HG03342 (cell line): ENCODE results near the gene LENG9.
"Not testable (repeated sequence)": the region's sequence is repeated elsewhere in the genome, so short reads cannot be mapped to it uniquely, and the experiment has no call there.

Experiments
- ATAC-seq: cut with Tn5 transposase; IDR thresholded peaks from one replicate; pipeline ENCODE4 v1.9.1; 2021; ENCODE audit warnings: mild to moderate bottlenecking, moderate library complexity; ENCODE audit not compliant: unreplicated experiment

Gene LENG9

DNA sequence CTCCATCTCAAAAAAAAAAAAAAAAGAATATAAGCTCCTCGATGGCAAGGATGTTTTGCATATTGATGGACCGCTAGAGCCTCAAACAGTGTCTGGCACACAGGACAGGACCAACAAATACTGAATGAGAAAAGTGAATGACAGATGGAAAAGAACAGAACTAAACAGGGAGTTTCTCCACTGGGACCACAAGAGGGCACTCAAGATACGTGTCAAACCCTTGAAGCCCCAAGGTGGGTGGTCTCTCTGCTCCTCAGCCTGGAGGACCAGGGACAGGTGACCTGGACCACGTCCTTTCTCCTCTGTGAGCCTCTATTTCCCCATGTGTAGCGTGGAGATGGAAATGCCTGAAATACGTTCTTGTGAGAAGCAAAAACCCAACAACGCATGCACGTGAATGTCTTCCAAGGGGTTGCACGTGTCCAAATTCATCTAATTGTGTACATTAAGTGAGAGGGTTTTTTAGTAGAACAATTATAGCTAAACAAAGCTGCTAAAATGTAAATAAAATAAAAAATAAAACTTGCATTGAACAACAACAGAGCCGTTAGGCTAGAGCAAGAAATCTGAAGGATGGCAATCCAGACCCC is 15.2 kb upstream of the LENG9 start:
- no peak for ATAC-seq

DNA sequence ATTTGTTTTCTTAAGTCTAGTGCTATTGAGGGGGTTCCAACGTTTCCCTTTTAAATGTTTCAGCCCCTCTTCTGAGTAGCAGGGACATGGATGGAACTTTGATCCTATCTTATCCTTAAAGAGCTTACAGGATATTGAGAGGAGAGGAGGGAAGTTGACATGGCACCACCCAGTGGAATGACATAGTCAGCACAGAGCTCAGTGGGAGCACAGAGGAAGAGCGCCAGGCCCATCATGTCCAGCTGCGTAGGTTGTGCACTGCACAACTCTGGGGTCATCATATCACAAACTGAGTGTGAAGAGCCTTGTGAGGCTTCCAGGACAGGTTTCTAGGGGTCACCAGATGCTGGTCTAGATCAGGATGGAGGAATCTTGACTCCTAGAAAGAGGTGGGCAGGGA is 14.1 kb upstream of the LENG9 start:
- no peak for ATAC-seq

DNA sequence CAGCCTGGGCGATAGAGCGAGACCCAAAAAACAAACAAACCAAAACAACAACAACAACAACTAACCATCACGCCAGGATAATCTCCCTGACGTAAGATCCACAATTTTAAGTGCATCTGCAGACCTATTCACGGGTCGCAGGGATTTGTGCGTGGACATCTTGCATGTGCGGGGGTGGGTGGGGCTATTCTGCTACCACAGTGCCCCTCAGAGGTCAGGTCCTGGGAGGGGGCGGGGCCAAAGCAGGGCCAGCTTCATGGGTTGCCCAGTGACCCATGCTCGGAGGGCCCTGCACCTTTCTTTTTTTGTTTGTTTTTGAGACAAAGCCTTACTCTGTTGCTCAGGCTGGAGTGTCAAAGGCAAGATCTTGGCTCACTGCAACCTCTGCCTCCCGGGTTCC is 12.1 kb upstream of the LENG9 start:
- ATAC-seq: no peak

DNA sequence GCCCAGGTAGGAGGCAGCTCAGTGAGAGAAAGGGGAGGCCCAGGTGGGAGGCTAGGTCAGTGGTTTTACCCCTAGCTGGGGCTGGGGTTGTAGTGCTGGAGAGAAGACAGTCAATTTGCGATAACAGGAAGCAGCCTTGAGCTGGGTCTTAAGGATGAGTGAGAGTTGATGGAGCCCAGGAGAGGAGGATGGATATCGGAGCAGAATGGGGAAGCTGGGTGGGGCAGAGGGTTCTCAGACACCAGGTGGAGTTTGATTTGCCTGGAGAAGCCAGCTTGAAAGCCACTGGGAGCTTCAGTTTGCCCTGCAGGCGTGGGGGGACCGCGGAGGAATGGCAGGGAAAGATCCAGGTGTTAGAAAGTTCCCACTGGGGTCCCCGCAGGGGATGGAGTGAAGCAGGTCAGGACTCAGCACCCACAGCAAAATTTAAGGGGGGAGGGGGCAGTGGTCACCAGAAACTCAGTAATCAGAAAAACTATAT is 10.4 kb upstream of the LENG9 start:
- ATAC-seq: no peak

DNA sequence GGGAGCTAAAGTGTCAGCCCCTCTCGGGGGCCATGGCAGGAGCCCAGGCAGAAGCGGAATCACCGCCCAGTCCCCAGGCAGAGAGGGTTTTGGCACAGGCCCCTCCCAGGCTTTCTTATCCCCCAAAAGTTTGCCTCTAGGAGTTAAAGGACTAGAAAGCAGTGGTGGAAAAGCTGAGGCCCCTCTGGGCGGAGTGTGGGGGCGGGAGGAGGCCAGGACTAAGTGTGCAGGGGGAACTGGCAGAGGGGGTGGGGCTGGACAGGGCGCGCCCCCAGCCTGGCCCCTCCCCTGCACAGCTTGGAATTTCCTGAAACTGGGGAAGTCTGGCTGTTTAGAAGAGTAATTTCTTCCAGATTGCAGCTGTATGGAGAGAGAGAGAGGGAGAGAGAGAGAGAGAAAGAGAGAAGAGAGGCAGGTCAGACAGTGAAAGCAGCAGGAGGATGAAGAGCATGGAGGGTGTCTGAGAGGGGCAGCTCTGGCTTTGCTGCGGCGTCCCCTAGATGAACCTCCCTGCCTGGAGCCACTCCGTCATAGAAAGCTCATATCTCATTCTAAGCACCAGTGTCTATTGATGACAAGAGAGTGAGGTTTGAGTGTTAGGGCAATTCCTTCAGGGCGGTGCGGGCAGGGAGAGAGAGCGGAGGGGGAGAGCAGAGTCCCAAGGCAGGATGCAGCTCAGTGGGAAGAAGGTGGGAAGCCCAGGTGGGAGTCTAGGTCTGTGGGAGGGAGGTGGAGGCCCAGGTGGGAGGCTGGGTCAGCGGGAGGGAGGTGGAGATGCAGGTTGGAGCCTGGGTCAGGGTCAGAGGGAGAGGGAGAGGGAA is 9.7 kb upstream of the LENG9 start, which contains the start of gene CDC42EP5:
Gene CDC42EP5, minus strand, starts transcription at position 226 of the 821 bp plus-strand sequence. CDS start 7,749 bp downstream, outside the sequence.
- no peak for ATAC-seq

DNA sequence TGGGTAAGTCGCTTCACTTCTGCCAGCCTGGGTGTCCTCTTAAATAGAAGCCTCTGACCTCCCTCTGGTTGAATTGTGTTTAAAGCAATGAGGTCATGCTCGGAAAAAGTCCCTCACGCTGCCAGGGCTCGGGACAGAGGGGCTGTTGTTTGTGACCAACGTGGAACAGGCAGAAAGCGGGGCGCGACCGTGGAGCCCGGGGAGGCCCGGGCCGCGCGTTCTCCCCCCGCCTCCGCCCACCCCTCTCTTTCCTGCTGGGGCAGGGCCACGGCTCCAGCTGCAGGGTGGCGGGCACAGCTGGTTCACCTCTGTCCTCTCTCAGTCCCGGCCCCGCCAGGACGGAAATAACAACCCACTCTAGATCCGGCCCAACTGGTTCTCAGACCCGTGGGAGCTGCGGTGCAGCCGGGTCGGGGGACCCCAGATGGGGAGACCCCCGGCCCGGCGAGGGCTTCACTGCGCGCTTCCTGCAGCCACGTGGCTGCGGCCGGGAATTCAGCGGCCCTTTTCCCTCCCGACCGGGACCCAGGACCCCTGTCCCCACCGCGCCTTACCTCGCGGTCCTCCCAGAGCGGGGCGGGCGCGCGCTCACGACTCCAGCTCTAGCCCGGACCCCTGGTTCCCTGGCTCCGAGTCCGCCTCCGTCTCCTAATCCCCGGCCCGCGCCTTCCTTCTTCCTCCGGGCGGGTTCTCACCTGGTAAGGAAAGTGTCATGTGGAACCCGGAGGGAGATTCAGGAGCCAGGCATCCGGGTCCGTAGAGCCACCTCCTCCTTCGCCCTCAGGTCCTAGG is 7.6 kb upstream of the LENG9 start:
- ATAC-seq: no peak

DNA sequence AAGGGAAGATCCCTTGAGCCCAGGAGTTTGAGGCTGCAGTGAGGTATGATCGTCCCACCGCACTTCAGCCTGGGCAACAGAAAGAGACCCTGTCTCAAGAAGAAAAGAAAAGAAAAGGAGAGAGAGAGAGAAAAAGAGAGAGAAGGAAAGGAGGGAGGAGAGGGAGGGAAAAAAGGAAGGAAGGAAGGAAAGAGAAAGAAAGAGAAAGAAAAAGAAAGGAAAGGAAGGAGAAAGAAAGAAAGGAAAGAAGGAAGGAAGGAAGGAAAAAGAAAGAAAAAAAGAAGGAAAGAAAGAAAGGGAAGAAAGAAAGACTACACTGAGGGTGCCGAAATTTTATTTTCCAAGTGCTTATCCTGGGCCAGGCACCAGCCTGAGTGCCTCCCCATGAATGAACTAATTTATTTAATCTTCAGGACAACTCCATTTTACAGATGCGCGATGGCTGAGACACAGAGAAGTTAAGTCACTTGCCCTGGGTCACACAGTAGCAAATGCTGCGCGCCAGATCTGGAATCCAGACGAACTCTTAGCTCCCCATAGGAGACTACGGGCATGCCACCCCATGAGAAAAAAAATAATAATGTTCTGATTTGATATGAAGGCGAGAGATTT is 6.8 kb upstream of the LENG9 start:
- no peak for ATAC-seq

DNA sequence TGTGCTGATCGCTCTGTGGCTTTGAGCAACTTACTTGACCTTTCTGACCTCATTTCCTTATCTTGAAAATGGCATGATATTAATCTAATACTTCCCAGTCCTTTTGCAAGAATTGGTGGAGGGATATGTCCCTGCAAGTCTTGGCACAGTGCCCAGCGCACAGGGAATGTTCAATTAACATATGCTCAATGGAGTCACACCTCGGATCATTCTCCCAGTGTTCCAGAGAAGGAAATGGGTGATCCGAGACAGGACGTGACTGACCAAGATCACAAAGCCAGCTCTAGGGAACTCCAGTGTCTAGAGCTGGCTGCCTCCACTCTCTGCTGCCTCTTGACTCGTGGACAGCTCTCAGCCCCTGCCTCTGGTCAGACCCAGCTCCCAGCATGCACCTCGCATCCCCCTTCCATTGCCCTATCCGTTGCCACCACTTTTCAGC is 5.9 kb upstream of the LENG9 start:
- ATAC-seq: no peak

DNA sequence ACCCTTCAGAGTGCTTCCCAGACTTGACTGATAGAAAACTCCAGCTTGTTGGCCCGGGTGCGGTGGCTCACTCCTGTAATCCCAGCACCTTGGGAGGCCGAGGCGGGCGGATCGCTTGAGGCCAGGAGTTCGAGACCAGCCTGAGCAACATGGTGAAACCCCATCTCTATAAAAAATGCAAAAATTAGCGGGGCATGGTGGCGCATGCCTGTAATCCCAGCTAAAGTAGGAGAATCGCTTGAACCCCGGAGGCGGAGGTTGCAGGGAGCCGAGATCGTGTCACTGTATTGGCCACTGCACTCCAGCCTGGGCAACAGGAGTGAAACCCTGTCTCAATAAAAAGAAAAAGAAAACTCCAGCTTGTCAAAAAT is 2.5 kb upstream of the LENG9 start:
- not testable (repeated sequence) for ATAC-seq

DNA sequence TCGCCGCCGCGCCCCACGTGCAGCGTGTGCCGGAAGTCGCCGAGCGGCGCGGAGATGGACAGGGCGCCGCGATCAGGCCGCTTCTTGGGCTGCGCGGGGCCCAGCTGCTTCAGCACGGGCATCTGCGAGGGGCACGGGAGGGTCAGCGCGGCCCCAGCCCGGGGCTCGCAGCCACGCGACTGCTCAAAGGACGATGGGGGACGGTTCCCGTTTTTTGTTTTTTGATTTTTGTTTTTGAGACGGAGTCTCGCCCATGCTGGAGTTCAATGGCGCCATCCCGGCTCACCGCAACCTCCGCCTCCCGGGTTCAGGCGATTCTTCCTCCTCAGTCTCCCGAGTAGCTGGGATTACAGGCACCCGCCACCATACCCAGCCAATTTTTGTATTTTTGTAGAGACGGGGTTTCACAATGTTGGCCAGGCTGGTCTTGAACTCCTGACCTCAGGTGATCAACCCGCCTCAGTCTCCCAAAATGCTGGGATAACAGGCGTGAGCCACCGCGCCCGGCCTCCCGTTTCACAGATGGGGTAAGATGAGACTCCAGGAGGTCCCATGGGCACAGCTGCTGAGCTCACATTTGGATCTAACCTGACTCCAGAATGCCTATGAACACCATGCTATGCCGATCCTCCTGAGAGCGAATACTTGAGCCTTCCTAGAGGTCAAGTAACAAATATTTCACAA is 2.0 kb upstream of the LENG9 start:
- no peak for ATAC-seq

DNA sequence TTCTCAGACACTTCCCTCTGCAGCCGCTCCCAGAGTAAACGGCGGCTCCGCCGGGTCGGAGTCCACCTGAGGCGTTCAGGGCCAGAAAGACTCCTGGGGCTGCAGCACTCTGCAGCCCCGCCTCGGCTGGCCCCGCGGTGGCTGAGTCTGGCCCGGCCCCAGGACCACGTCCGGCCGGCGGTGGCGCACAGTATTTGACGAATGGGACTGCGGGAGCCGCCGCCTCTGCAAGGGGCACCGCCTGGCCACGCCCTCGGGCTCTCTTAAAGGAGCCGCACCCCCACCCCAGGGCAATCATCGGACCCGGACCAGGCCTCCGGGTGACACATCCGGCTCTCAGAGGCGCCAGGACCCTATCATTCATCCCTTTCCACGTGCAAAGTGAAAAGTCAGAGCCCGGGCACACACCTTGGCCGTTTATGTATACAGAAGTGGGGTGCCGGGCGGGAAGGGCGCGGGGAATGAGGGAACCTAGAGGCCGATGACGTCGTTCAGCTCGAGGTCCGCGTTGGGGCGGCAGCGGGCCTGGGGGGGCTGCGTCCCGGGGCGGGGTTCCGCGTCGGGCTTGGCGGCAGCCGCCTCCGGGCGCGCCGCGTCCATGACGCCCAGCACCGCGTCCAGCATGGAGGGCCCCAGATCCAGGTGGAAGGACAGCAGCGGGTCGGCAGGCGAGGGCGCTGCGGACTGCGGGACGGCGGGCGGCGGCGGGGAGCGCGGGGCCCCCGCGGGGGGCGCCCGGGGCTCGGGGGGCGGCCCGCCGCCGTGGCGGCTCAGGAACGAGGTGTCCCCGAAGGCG is 1.2 kb upstream of the LENG9 start:
- peak; percentile 39 for ATAC-seq

DNA sequence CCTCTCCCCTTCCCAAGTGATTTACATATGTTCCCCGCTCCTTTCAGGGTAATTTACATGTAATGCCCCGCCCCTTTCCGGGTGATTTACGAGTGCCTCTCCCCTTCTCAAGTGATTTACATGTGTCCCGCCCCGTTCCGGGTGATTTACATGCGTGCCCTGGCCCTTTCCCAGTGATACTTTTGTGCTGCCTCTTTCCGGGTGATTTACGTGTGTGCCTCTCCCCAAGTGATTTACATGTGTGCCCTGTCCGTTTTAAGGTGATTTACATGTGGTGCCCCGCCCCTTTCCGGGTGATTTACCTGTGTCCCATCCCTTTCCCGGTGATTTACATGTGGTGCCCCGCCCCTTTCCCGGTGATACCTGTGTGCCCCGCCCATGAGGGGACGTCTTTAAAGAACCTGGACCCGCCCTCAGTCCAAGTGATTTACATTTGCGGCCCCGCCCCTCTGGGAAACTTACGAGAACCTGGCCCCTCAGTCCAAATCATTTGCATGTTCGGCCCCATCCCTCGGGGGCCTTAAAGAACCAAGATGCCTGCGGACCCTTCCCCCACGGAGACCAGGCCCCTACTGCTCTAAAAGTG is 559 bp upstream of the LENG9 start:
- peak; percentile 43 for ATAC-seq

DNA sequence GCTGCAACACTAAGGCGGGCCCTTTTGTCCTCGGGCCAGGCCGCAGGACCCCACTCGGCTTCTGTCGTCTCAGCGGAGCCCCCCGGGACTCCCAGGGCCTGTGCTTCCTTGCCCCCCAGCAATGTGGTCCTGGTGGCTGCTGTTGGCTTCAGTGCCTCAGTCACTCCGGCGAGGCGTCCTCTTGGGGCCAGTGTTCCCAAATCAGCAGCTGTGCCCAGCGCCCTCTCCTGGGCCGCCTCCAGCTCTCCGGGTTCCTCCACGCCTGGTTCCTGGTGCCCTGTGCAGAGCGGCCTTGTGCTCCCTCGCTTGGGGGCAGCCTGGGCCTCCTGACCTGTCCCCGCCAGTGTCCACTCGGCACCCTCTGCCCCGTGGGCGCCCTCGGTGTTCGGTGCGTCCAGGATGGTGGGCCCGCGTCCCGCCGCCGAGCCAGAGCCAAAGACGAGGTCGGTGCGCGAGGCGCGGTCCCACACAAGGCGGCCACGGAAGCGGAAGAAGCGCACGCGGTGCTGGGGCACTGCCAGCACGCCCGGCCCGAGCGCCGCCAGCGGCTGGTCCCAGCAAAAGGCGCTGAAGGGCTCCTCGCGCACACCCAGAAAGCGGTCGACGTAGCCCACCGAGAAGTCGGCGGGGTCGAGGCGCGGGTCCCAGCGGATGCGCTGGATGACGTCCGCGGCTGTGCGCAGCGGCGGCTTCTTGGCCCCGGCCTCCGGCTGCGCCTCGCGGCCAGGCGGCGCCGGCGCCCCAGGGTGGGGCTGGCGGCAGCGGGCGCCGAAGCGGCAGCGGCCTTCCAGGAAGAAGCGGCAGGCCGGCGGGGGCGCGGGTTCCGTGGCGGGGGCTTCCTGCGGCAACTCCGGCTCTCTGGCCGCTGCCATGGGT is 685 bp downstream of the LENG9 start:
- peak; percentile 4 for ATAC-seq

DNA sequence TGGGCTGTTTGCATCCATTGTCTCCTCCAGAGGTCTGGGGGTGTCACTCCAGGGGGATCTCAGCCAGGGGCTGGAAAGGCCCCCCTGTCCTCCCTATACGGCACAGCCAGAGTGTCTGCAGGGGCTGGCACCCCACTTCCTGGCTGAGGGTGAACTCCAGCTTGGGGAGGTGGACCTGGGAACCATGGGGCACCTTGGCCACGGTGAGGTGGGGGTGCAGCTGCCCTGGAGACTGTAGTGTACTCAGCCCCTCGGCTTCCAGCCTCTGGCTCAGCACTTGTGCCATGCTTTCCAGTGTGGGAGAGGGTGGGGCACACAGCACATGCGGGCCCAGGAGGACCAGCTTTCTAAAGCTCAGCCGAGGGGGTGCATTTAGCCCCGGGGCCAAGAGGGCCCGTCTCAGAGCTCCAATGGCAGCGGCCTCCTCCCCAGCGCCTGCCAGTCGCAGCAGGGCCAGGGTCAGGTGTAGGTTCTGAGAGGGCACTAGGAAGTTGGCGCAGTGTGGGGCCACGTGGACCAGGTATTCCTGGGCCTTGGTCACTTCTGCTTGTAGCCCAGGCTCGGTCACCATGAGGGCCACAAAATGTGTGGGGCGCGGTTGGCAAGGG is 1.4 kb downstream of the LENG9 start:
- no peak for ATAC-seq

DNA sequence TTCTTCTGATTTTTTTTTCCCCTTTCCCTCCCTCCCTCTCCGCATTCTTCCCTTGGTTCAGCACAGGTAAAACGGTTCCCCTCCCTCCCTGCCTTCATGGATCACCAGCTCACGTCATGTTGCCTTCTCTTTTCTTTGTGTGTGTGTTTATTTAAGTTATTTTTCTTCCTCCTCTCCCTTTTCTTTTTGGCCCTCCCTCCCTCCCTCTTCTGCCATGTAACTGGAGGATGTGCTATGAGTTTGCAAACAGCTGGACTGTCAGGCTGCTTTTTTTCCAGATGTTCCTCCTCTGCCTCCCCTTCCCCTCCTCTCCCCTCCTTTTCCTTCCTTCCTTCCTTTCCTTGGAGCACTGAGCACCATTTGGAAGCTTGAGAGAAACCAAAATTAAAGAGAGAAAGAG is 2.0 kb downstream of the LENG9 start:
- ATAC-seq: no peak

DNA sequence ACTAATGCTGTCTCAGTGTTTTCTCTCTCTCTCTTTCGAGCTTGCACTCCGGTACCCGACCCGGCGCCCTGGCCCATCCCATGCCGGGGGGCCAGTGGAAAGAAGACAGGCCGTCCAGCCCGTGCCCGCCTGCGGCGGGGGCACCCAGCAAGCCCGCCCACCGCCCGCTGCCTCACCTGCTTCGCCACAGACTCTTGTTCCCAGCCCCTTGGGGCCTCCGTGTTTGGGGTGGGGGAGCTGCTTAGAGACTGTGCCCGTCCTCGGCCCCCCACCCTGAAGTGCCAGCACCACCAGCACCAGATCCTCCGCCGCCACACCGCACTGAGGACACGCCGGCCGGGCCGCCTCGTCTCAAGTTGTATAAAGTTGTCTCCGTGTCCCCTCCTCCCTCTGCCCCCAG is 2.4 kb downstream of the LENG9 start:
- ATAC-seq: no peak

DNA sequence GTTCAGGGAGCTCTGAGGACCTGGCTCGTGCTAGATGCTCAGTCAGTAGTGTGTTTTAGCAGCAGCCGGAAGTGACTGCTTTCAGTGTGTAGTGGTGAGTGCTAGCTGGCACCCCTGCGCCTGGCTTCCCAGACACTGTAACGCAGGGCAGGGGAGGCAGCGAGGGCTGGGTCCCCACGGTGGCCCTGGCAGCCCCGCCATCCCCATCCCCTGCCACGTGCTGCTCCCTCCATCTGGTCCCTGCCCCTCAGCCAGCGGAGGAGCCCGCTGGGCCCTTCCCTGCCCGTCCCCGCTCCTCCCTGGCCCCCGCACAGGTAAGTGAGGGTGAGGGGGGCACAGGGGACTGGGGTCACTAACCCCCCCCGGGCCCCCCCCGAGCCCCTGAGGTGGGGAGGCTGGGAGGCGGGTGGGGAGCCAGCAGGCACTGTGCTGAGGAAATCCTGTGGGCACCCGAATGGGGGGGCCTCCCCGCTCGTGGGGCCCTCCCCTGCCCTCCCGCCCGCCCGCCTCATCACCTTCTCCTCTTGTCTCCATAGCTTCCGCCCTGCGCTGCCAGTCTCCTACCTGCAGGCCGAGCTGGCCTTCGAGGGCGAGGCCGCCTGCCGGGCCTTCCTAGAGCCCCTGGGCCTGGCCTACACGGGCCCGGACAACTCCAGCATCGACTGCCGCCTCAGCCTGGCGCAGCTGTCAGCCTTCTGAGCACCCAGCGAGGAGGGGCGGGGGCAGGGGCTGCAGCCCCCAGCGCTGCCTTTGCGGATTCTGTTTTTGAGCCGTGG is 3.2 kb downstream of the LENG9 start:
- ATAC-seq: no peak
